Gastrocnemius medialis (tissue), 4 donors: ENCODE results near the gene PIAS1.
"Not testable (repeated sequence)": the region's sequence is repeated elsewhere in the genome, so short reads cannot be mapped to it uniquely, and the experiment has no call there.

Source experiments
- CTCF ChIP-seq, 5 experiments: fragments of 450-650 bp in 3 of 5; fragments of 200-600 bp in 2 of 5; sonication (generic) in 2 of 5; IDR thresholded peaks in 4 of 5; conservative IDR thresholded peaks in 1 of 5; 1 replicate in 4 of 5; 2 replicates in 1 of 5; pipeline ENCODE4 v1.5.1; 2016 to 2019; ENCODE audit warnings: antibody characterized with exemption in 5 of 5, mild to moderate bottlenecking in 3 of 5, moderate library complexity in 3 of 5
- POLR2A ChIP-seq, 2 donors: fragments of 450-650 bp; IDR thresholded peaks; one replicate each; pipeline ENCODE4 v1.6.1; 2017; ENCODE audit warnings: antibody characterized with exemption in 2 of 2, mild to moderate bottlenecking in 2 of 2, moderate library complexity in 2 of 2

GRCh38 chr15:68221530-68222431, 167.7 kb downstream of the PIAS1 start:
- TF ChIP-seq CTCF (IDR thresholded peaks at IDR 0.05 in 4 of 5, conservative IDR thresholded peaks at IDR 0.05 in 1 of 5); POLR2A (IDR thresholded peaks at IDR 0.05): not testable (repeated sequence)
